OCI-M1 (cell line): ENCODE measurements around the gene EIF4EBP2.

Experiments used
- DNase-seq: peaks from one replicate; lab custom pipeline; 2025; lab: John Stamatoyannopoulos, UW

The EIF4EBP2 gene, protein sequence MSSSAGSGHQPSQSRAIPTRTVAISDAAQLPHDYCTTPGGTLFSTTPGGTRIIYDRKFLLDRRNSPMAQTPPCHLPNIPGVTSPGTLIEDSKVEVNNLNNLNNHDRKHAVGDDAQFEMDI

DNA sequence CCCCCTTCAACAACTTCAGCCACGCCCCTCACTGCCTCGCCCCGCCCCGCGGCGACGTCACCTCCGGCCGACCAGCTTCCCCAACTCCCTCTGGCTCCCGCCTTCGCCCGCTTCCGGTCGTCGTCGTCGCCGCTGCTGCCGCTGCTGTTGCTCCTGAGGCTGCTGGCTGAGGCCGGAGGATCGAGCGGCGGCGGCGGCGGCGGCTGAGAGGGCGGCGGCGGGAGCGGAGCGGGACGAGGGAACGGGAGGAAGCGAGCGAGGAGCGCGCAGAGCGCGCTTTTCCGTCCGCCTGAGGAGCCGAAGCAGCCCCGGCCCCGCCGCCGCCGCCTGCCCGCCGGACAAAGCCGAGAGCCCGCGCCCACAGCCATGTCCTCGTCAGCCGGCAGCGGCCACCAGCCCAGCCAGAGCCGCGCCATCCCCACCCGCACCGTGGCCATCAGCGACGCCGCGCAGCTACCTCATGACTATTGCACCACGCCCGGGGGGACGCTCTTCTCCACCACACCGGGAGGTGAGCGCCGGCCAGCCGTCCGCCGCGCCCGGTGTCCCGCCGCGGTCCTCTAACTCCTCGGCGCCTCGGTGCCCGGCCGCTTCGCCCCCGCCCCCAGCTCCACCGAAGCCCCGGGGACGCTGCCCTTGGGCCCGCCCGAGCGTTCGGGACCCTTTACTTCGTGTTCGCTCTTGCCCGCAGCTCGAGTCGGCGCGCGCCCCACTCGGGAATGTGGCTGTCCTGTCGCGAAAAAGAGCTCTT is at the start of gene EIF4EBP2:
TSS of gene EIF4EBP2 (plus strand) at position 110 of the 751 bp plus-strand sequence. CDS start at position 367, 257 bp downstream.
- peak; percentile 98 for DNase-seq

DNA sequence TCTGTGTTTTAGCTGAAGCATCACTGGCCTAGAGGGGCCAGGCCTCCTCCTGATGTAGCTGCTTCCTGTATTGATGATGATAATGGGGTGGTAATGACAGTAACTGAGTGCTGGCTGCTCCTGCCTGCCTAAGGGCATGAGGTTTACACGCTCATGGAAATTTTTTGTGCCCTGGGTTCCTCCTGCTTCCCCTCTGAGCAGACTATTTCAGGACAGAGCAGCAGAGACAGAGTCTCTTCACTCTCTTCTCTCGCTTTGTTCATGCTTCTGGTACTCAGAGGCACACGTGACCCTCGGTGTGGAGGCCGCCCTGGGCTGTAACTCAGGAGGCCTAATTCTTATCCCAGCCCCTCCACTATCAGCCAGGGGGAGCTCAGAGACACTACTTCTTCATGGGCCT is 49.4 kb upstream of the EIF4EBP2 start:
- no peak for DNase-seq

DNA sequence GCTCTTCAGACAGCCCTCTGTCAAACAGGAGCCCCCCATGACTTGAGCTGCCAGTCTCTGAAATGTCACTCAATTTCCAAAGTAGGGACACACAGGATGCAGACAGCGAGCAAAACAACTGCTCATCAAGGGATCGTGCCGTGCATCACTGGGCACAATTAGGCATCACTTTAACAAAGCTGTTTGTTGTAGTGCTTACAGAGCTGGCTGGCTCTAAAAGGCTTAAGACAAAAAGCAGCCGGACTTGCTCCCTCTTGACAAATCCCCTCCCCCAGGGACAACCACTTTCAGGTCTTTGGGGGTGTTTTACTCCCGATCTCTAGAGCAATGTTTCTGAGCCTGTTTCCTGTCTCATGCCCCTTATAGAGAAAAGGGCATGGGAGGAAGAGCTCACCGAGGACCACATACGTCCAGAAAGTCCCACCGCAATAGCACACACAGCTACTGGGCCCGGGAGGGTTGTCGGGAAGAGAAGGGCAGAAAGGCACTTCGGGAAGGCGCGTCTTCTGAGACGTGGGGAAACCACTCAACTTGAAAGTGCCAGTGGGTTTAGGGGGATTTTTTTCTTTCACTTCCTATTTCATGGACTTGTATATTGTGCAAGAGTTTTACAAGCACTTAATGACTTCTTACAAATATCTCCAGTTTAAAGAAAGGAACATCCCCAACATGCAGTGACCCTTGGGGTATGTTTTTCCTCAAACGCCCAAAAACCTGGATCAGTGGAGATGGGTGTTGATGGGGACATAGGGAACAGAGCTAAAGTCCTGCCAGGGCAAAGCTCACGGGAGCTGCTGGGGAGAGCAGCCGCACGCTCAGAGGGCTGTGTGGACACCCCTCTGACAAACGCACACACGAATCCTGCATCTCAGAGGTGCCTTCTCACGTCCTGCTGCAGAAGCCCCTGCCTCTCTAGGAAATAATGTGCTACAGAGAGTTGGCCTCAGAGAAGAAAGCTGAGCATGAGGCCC is 48.6 kb upstream of the EIF4EBP2 start:
- peak; percentile 7 for DNase-seq

GRCh38 chr10:70357565-70357964 is 46.4 kb upstream of the EIF4EBP2 start:
- no peak for DNase-seq

DNA sequence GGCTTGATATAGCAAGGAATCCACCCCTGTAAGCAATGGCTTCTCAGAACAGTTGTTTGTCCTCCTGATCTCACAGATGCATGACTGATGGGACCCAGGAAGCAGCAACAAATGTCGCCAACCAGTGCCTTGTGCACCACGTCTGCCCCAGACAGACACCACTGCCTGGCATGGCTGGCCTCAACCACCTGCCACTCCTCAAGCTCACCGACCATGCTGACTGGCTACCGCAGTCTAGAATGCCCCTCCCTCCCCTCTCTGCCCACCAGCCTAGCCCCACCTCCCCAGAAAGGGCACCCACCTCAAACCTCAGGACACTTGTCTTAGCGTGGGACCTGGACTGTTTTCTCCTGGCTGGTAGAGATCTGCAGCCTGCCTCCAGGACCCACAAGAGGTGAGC is 45.5 kb upstream of the EIF4EBP2 start:
- DNase-seq = no peak

DNA sequence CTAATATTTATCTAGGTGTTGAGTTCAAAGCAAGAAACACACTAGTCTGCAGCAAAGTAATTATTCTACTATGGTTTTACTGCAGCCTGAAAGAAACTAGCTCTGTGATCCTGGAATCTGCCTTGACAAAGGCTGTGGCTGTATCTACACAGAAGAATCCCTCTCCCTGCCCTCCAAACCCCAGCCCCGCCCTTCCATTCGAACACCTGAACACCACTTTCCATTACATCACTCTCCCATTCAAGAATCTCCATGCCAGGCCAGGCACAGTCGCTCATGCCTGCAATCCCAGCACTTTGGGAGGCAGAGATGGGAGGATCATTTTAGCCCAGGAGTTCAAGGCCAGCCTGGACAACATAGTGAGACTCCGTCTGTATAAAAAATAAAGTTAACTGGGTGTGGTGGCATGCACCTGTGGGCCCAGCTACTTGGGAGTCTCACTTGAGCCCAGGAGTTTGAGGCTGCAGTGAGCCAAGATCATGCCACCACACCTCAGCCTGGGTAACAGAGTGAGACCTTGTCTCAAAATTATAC is 44.9 kb upstream of the EIF4EBP2 start:
- DNase-seq = no peak

DNA sequence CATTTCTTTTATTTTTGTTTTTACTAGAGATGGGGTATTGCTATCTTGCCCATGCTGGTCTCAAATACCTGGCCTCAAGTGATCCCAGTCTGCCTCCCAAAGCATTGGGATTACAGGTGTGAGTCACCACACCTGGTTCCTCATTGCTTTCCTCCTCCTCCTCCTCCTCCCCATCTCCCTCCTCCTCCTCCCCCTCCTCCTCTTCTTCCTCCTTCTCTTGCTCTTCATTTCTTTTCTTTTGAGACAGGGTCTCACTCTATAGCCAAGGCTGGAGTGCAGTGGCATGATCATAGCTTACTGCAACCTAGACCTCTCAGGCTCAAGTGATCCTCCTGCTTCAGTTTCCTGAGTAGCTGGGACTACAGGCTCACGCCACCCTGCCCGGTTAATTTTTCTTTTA is 43.7 kb upstream of the EIF4EBP2 start:
- no peak for DNase-seq

DNA sequence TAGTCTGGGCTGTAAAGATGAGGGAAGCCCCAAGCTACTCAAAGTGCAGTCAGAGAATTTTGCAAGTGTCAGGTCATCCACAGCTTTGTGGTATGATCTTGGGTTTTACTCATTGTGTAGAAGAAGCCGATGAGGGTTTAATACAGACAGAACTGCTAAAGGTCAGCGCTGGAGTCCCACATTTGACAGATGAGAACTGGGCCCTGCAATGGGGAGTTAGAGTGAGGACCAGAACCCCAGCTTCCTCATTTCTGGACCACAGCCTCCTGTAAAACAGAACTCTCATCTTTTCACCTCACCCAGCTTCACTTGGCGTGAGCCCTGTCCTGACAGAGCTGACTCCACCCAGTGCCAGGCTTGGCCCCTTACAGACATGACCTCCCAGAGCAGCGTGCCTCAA is 41.6 kb upstream of the EIF4EBP2 start:
- no peak for DNase-seq

- DNase-seq = no peak
Observed at GRCh38 chr10:70363292-70363691, 40.7 kb upstream of the EIF4EBP2 start.

DNA sequence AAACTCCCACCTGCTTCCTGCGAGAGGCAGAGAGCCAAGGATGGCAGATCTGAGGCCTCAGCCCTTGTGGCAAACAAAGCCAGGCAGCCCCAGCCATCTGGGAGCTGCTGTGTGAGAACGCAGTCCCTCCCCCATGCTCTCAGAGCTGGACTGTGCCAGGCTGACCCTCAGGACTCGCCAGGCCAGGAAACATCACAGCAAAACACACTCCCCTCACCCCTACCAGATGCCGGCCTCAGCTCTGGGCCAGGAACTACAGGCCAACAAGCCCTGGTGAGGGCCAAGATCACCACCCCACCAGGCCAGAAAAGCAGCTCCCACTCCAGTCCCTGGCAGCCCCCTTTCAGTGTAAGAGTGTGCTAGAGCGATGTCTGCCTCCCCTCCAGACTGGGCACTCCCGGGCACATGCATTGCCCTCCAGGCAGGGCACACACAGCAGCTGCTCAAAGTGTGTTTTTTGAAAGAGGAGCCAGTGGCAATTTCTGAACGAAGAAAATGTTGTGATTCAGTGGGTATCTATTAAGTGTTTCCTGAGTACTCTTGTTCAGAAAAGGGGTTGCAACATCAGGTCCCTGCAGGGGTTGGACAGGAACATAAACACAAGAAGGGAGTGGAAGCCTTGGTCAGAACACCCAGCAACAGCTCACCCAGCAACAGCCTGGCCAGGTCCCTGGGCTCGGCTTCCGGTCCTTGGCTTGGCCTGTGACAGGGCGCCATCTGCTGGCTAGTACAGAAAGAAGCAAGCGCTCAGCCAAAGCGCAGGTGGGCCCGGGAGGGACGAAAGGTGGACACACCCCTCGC is 39.8 kb upstream of the EIF4EBP2 start:
- DNase-seq = peak; percentile 91

DNA sequence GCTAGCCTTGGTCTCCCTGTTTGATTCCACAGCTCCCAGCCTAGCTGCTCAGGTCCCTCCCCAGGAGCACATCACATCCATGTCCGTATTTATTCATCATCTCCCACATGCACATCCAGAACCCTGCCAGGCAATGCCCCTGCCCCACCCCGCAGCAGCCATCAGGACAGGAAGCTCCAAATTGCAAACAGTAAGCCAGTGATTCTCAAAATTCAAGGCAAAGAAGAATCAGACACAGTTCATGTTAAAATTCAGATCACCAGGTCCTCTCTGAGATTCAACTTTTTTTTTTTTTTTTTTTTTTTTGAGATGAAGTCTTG is 39.2 kb upstream of the EIF4EBP2 start:
- DNase-seq = no peak

DNA sequence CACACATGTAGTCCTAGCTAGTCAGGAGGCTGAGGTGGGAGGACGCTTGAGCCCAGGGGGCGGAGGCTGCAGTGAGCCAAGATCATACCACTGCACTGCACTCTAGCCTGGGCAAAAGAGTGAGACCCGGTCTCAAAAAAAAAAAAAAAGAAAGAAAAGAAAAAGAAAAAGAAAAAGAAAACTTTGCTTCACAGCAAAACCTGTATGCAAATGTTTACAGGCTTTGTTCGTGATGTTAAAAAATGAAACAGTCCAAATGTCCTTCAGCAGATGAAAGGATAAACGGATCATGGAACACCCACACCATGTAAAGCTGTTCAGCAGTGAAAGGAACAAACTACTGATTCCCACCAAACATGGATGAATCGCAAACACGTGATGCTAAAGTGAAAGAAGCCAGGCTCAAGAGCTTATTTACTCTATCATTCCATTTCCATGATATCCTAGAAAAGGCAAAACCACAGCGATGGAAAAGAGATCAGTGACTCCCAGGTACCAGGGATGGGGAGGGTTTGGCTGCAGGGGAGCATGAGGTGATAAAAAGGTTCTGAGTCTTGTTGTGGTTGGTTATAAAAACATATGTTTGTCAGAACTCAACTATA is 36.6 kb upstream of the EIF4EBP2 start:
- no peak for DNase-seq

DNA sequence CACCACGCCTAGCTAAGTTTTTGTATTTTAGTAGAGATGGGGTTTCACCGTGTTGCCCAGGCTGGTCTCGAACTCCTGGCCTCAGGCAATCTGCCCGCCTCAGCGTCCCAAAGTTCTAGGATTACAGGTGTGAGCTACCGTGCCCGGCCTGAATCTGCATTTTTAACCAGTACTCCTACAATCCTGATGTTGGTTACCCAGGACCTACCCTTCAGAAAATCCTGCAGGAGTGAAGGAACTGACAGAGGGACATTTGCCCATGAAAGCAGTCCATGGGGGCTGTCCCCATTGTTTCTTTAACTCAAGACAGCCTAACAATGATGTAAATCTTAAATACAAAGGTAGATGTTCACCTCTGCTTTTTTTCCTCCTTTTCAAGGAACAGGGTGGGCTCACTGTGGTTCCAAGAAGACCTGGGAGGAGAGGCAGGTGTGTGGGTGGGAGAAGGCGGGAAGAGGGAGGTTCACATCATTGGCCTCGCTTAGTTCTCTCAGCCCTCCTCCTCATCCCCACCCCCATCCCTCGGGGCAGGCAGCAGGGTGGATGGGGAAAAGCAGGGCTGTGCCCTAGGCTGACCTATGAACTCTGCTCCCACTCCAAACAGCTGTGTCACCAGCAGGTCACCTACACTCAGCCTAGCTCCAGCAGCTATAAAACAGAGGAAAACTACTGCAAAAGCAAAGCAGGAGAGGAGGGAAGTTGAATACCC is 35.0 kb upstream of the EIF4EBP2 start:
- no peak for DNase-seq

- DNase-seq = no peak
Observed at GRCh38 chr10:70369498-70370018, 34.4 kb upstream of the EIF4EBP2 start.

- no peak for DNase-seq
Observed at GRCh38 chr10:70370766-70371165, 33.2 kb upstream of the EIF4EBP2 start.

DNA sequence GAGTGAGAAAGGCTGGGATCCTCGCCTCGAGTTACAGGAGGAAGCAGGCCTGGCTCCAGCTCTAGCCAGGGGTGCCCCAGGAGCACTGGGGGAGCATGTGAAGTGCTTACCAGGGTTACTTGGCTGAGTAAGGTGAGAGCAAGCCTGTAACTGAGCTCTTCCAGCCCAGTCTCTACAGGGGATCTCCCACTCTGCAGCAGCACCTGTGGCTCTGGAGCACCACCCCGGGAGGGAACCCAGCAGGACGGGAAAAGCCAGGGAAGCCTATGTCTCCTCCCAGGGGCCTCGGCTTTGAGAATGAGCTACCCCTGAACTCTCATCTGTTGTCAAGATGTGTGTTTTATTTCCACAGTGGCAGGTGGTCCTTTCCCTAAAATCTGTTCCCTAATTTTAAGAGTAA is 32.1 kb upstream of the EIF4EBP2 start:
- DNase-seq = no peak

GRCh38 chr10:70374775-70375614 is 28.9 kb upstream of the EIF4EBP2 start:
- DNase-seq = no peak

GRCh38 chr10:70376436-70377378 is 27.2 kb upstream of the EIF4EBP2 start:
- DNase-seq = no peak
